Measurements from ENCODE around the gene SORL1. TPM values are rescaled to one million over a fixed set of nuclear protein-coding genes. Genes with fewer than 3 reads are reported as not detected.
"Not testable (repeated sequence)": the region's sequence is repeated elsewhere in the genome, so short reads cannot be mapped to it uniquely, and the experiment has no call there.

Gene SORL1
- total RNA-seq, 1 donor from 2014 or later, result 20.9 TPM

DNA sequence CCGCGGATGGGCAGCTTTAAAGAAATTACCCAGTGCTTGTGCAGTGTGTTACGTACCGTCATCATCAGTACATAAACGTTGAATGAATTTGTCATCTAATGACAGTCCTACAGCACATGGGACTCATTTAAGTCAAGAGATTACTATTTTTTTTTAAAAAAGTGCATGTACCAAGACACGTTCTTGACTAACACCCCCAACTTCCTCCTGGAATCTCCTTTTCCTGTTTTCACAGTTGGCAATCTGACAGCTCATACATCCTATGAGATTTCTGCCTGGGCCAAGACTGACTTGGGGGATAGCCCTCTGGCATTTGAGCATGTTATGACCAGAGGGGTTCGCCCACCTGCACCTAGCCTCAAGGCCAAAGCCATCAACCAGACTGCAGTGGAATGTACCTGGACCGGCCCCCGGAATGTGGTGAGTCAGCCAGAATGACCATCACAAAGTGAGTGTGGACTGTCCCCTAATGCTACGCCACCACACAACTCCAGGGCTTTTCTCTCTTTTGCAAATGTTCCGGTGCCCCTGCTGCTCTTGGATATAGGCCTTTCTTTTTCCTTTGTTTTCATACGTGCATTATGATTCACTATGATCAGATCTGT, 162.6 kb downstream of the SORL1 start:
- no peak overlapping the region for H3K27ac Mint-ChIP-seq
- DNase-seq (ENCODE audit: low spot score), result no peak
- H3K4me1 Mint-ChIP-seq (ENCODE audit: low read depth), result no peaks in the 10 kb centered on the region
- intact Hi-C loops (cut with micrococcal nuclease), result no loop called here
- peaks cover 66% of the 10 kb centered on the region for H3K36me3 Mint-ChIP-seq (ENCODE audit: low read depth)
- H3K4me3 Mint-ChIP-seq, result no peak overlapping the region
- H3K27me3 Mint-ChIP-seq (ENCODE audit: insufficient read depth), result no peaks in the 10 kb centered on the region
- no peaks in the 10 kb centered on the region for H3K9me3 Mint-ChIP-seq

DNA sequence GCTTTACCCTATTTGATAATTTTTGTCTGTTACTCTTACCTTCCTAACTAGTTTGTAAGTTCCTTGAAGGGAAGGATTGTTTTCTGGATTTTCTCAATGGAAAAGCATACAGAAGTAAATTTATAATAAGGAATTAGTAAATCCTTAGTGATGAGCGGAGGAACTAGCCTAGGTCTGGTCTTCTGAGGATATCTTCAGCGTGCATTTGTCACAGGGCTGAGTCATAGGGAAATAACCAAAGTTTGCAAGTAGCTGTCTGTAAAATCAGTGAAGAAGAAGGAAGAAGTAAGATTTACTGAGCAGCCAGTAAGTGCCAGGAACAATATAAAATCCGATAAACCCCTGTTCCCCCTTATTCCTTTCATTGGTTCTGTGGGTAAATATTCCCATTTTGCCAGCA, 163.4 kb downstream of the SORL1 start:
- Mint-ChIP-seq H3K4me3 (no peak overlapping the region), H3K27ac (peak overlapping the region; percentile 40), H3K36me3 (ENCODE audit: low read depth) (peaks cover 61% of the 10 kb centered on the region), H3K9me3 (no peaks in the 10 kb centered on the region), H3K4me1 (ENCODE audit: low read depth) (no peaks in the 10 kb centered on the region), H3K27me3 (ENCODE audit: insufficient read depth) (no peaks in the 10 kb centered on the region)
- intact Hi-C loops (cut with micrococcal nuclease), result no loop called here
- DNase-seq (ENCODE audit: low spot score), result no peak

DNA sequence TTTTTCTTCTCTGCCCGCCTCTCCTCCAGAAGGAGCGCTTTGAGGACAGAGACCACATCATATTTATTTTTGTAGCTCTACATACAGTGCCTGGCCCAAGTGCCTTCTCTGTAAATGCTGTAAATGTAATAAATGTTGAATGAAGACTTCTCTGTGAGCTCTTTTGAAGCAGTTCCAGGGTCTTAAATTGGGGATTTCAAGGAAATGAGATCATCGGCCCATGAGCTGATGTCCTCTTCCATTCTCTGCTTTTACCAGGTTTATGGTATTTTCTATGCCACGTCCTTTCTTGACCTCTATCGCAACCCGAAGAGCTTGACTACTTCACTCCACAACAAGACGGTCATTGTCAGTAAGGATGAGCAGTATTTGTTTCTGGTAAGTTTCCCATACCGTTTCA, 166.4 kb downstream of the SORL1 start:
- no peak for DNase-seq (ENCODE audit: low spot score)
- Mint-ChIP-seq H3K4me3 (no peak overlapping the region), H3K27me3 (ENCODE audit: insufficient read depth) (no peaks in the 10 kb centered on the region), H3K27ac (no peak overlapping the region), H3K36me3 (ENCODE audit: low read depth) (peaks cover 66% of the 10 kb centered on the region), H3K9me3 (no peaks in the 10 kb centered on the region), H3K4me1 (ENCODE audit: low read depth) (no peaks in the 10 kb centered on the region)
- intact Hi-C loops (cut with micrococcal nuclease), result no loop called here

- no peak overlapping the region for H3K27ac Mint-ChIP-seq
- no peak for DNase-seq (ENCODE audit: low spot score)
- H3K4me3 Mint-ChIP-seq, result no peak overlapping the region
- H3K27me3 Mint-ChIP-seq (ENCODE audit: insufficient read depth), result no peaks in the 10 kb centered on the region
- intact Hi-C loops (cut with micrococcal nuclease), result no loop called here
- H3K9me3 Mint-ChIP-seq, result no peaks in the 10 kb centered on the region
- peaks cover 8% of the 10 kb centered on the region for H3K4me1 Mint-ChIP-seq (ENCODE audit: low read depth)
- H3K36me3 Mint-ChIP-seq (ENCODE audit: low read depth), result peaks cover 62% of the 10 kb centered on the region
Observed at GRCh38 chr11:121625777-121626506, 173.8 kb downstream of the SORL1 start.

- intact Hi-C loops (cut with micrococcal nuclease), result no loop called here
- Mint-ChIP-seq H3K4me1 (ENCODE audit: low read depth) (peaks cover 8% of the 10 kb centered on the region), H3K27me3 (ENCODE audit: insufficient read depth) (no peaks in the 10 kb centered on the region), H3K36me3 (ENCODE audit: low read depth) (peaks cover 58% of the 10 kb centered on the region), H3K27ac (no peak overlapping the region), H3K9me3 (no peaks in the 10 kb centered on the region), H3K4me3 (no peak overlapping the region)
- no peak for DNase-seq (ENCODE audit: low spot score)
Observed at GRCh38 chr11:121626507-121626875, 174.4 kb downstream of the SORL1 start.

GRCh38 chr11:121626980-121627379, 174.9 kb downstream of the SORL1 start:
- H3K4me1 Mint-ChIP-seq (ENCODE audit: low read depth), result peaks cover 8% of the 10 kb centered on the region
- H3K36me3 Mint-ChIP-seq (ENCODE audit: low read depth), result peaks cover 55% of the 10 kb centered on the region
- no peaks in the 10 kb centered on the region for H3K27me3 Mint-ChIP-seq (ENCODE audit: insufficient read depth)
- intact Hi-C loops (cut with micrococcal nuclease), result no loop called here
- H3K4me3 Mint-ChIP-seq, result no peak overlapping the region
- no peak for DNase-seq (ENCODE audit: low spot score)
- H3K9me3 Mint-ChIP-seq, result no peaks in the 10 kb centered on the region
- H3K27ac Mint-ChIP-seq, result no peak overlapping the region

- H3K4me1 Mint-ChIP-seq (ENCODE audit: low read depth), result peaks cover 8% of the 10 kb centered on the region
- H3K4me3 Mint-ChIP-seq, result no peak overlapping the region
- H3K36me3 Mint-ChIP-seq (ENCODE audit: low read depth), result peaks cover 41% of the 10 kb centered on the region
- intact Hi-C loops (cut with micrococcal nuclease), result no loop called here
- no peak for DNase-seq (ENCODE audit: low spot score)
- H3K9me3 Mint-ChIP-seq, result no peaks in the 10 kb centered on the region
- H3K27me3 Mint-ChIP-seq (ENCODE audit: insufficient read depth), result no peaks in the 10 kb centered on the region
- H3K27ac Mint-ChIP-seq, result no peak overlapping the region
Observed at GRCh38 chr11:121630041-121630440, 177.9 kb downstream of the SORL1 start.

- no peak overlapping the region for H3K4me3 Mint-ChIP-seq
- no peak for DNase-seq (ENCODE audit: low spot score)
- intact Hi-C loops (cut with micrococcal nuclease), result no loop called here
- no peaks in the 10 kb centered on the region for H3K27me3 Mint-ChIP-seq (ENCODE audit: insufficient read depth)
- H3K4me1 Mint-ChIP-seq (ENCODE audit: low read depth), result peaks cover 8% of the 10 kb centered on the region
- peaks cover 34% of the 10 kb centered on the region for H3K36me3 Mint-ChIP-seq (ENCODE audit: low read depth)
- no peaks in the 10 kb centered on the region for H3K9me3 Mint-ChIP-seq
- H3K27ac Mint-ChIP-seq, result no peak overlapping the region
Observed at GRCh38 chr11:121631456-121631855, 179.3 kb downstream of the SORL1 start.

GRCh38 chr11:121634273-121634672, 182.2 kb downstream of the SORL1 start:
- Mint-ChIP-seq H3K4me3 (no peak overlapping the region), H3K27me3 (ENCODE audit: insufficient read depth) (no peaks in the 10 kb centered on the region), H3K36me3 (ENCODE audit: low read depth) (peaks cover 21% of the 10 kb centered on the region), H3K4me1 (ENCODE audit: low read depth) (peaks cover 8% of the 10 kb centered on the region), H3K27ac (no peak overlapping the region), H3K9me3 (no peaks in the 10 kb centered on the region)
- intact Hi-C loops (cut with micrococcal nuclease), result no loop called here
- DNase-seq (ENCODE audit: low spot score), result no peak

- H3K36me3 Mint-ChIP-seq (ENCODE audit: low read depth), result peaks cover 15% of the 10 kb centered on the region
- H3K9me3 Mint-ChIP-seq, result no peaks in the 10 kb centered on the region
- peaks cover 5% of the 10 kb centered on the region for H3K4me1 Mint-ChIP-seq (ENCODE audit: low read depth)
- intact Hi-C loops (cut with micrococcal nuclease), result no loop called here
- H3K27ac Mint-ChIP-seq, result no peak overlapping the region
- no peak for DNase-seq (ENCODE audit: low spot score)
- H3K27me3 Mint-ChIP-seq (ENCODE audit: insufficient read depth), result no peaks in the 10 kb centered on the region
- no peak overlapping the region for H3K4me3 Mint-ChIP-seq
Observed at GRCh38 chr11:121634889-121635288, 182.8 kb downstream of the SORL1 start.

- Mint-ChIP-seq H3K27ac (no peak overlapping the region), H3K27me3 (ENCODE audit: insufficient read depth) (no peaks in the 10 kb centered on the region), H3K9me3 (no peaks in the 10 kb centered on the region), H3K4me3 (no peak overlapping the region), H3K4me1 (ENCODE audit: low read depth) (no peaks in the 10 kb centered on the region), H3K36me3 (ENCODE audit: low read depth) (peaks cover 6% of the 10 kb centered on the region)
- no peak for DNase-seq (ENCODE audit: low spot score)
- intact Hi-C loops (cut with micrococcal nuclease), result no loop called here
Observed at GRCh38 chr11:121636081-121636799, 184.1 kb downstream of the SORL1 start.

- H3K4me3 Mint-ChIP-seq, result no peak overlapping the region
- no peaks in the 10 kb centered on the region for H3K4me1 Mint-ChIP-seq (ENCODE audit: low read depth)
- no peaks in the 10 kb centered on the region for H3K9me3 Mint-ChIP-seq
- no peaks in the 10 kb centered on the region for H3K27me3 Mint-ChIP-seq (ENCODE audit: insufficient read depth)
- peaks cover 5% of the 10 kb centered on the region for H3K36me3 Mint-ChIP-seq (ENCODE audit: low read depth)
- intact Hi-C loops (cut with micrococcal nuclease), result no loop called here
- no peak overlapping the region for H3K27ac Mint-ChIP-seq
- no peak for DNase-seq (ENCODE audit: low spot score)
Observed at GRCh38 chr11:121636800-121637176, 184.7 kb downstream of the SORL1 start.

DNA sequence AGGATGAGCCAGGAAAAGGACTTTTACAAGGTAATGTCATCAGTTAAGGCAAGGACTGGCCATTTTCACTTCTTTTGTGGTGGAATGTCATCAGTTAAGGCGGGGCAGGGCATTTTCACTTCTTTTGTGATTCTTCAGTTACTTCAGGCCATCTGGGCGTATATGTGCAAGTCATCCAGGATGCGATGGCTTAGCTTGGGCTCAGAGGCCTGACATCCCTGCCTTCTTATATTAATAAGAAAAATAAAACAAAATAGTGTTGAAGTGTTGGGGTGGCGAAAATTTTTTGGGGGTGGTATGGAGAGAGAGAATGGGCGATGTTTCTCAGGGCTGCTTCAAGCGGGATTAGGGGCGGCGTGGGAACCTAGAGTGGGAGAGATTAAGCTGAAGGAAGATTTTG, 185.5 kb downstream of the SORL1 start:
- H3K4me3 Mint-ChIP-seq; H3K27me3 Mint-ChIP-seq (ENCODE audit: insufficient read depth); DNase-seq (ENCODE audit: low spot score); H3K4me1 Mint-ChIP-seq (ENCODE audit: low read depth); intact Hi-C loops (cut with micrococcal nuclease); H3K36me3 Mint-ChIP-seq (ENCODE audit: low read depth); H3K27ac Mint-ChIP-seq; H3K9me3 Mint-ChIP-seq: not testable (repeated sequence)

All from activated T-helper 1 cell treated with anti-CD3 and anti-CD28 coated beads, Interleukin-12 subunit alpha, Interleukin-12 subunit beta, Interleukin-2, Interleukin-4 antibody, amounts not matched to agents 30 ng/mL and 10 ng/mL and 1 ng/mL, durations not matched to agents 14 hours and 24 hours and 36 hours (primary cell).